Sigmoid colon (tissue), 3 donors: ENCODE data around the gene PLXNB1.

ENCODE experiments used
- POLR2A ChIP-seq, 2 donors: fragments of 450-650 bp; IDR thresholded peaks; one replicate each; pipeline ENCODE4 v1.6.1; 2016; ENCODE audit warnings: antibody characterized with exemption in 2 of 2, mild to moderate bottlenecking in 2 of 2, moderate library complexity in 2 of 2
- TF ChIP-seq, protein P1 (sequence below), 4 experiments: fragments of 450-650 bp in 3 of 4; fragments of 200-600 bp in 1 of 4; IDR thresholded peaks; one replicate each; pipeline ENCODE4 v1.5.1; 2016 to 2019; ENCODE audit warnings: antibody characterized with exemption in 4 of 4, mild to moderate bottlenecking in 3 of 4, moderate library complexity in 2 of 4

GRCh38 chr3:48370333-48370713, 59.6 kb downstream of the PLXNB1 start:
- TF ChIP-seq, protein P1, sequence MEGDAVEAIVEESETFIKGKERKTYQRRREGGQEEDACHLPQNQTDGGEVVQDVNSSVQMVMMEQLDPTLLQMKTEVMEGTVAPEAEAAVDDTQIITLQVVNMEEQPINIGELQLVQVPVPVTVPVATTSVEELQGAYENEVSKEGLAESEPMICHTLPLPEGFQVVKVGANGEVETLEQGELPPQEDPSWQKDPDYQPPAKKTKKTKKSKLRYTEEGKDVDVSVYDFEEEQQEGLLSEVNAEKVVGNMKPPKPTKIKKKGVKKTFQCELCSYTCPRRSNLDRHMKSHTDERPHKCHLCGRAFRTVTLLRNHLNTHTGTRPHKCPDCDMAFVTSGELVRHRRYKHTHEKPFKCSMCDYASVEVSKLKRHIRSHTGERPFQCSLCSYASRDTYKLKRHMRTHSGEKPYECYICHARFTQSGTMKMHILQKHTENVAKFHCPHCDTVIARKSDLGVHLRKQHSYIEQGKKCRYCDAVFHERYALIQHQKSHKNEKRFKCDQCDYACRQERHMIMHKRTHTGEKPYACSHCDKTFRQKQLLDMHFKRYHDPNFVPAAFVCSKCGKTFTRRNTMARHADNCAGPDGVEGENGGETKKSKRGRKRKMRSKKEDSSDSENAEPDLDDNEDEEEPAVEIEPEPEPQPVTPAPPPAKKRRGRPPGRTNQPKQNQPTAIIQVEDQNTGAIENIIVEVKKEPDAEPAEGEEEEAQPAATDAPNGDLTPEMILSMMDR (IDR thresholded peaks at IDR 0.05): no peak
- TF ChIP-seq POLR2A (IDR thresholded peaks at IDR 0.05): no peak
